ENCODE data around the gene CXCL14. TPM values are rescaled to one million over a fixed set of nuclear protein-coding genes. Genes with fewer than 3 reads are reported as not detected.

CXCL14 gene
- total and polyA plus RNA-seq, 2 of the 13 experiments (the other 11 are each of a cell fraction or from before 2014, with no cell fraction given): not detected

- TF ChIP-seq ZBTB40 (IDR thresholded peaks at IDR 0.05): no peak
- no peak for TF ChIP-seq ZBTB40 (CRISPR knock-in tag; IDR thresholded peaks at IDR 0.05)
- 0 out of 4 replicates have a peak, but pooled peaks of 1 of the 2 experiments have one; percentile 28 for TF ChIP-seq HMGXB4 (CRISPR knock-in tag; IDR thresholded peaks at IDR 0.05; ENCODE audit: borderline replicate concordance in 1 of 2, low read depth in 1 of 2)
- peak; percentile 70 for TF ChIP-seq CTCF (CRISPR knock-in tag; IDR thresholded peaks at IDR 0.05)
- no peak for TF ChIP-seq ZNF142 (CRISPR knock-in tag; IDR thresholded peaks at IDR 0.05)
- no peak for TF ChIP-seq HOXA3 (CRISPR knock-in tag; IDR thresholded peaks at IDR 0.05)
- no peak for TF ChIP-seq CREM (IDR thresholded peaks at IDR 0.05)
- TF ChIP-seq CREM (CRISPR knock-in tag; IDR thresholded peaks at IDR 0.05): no peak
- no peak for TF ChIP-seq ZNF431 (CRISPR knock-in tag; IDR thresholded peaks at IDR 0.05; ENCODE audit: borderline replicate concordance, low read depth)
Observed at GRCh38 chr5:135553688-135554462, 24.9 kb downstream of the CXCL14 start (continued).

Data from HepG2 (cell line).